GM18907 (cell line): ENCODE data around the gene ACVR1B.

Experiments used
- ATAC-seq: cut with Tn5 transposase; IDR thresholded peaks from one replicate; pipeline ENCODE4 v1.9.1; 2021; ENCODE audit warnings: mild to moderate bottlenecking, moderate library complexity; ENCODE audit not compliant: unreplicated experiment

The ACVR1B gene

GRCh38 chr12:52003016-52003550, 51.6 kb downstream of the ACVR1B start:
- ATAC-seq: no peak

GRCh38 chr12:52003591-52003990, 52.1 kb downstream of the ACVR1B start:
- ATAC-seq: no peak

- ATAC-seq: no peak
These were observed 52.6 kb downstream of the ACVR1B start for GRCh38 chr12:52004042-52004648.

- no peak for ATAC-seq
These were observed 53.9 kb downstream of the ACVR1B start for GRCh38 chr12:52005218-52005902.

- peak; percentile 78 for ATAC-seq
These were observed 54.6 kb downstream of the ACVR1B start for GRCh38 chr12:52005903-52006703.

GRCh38 chr12:52006726-52007157, 55.2 kb downstream of the ACVR1B start, which contains the start of gene TAMALIN:
TAMALIN (plus strand) TSS chr12:52006946; CDS start chr12:52007020, 74 bp downstream.
- no peak for ATAC-seq

- ATAC-seq: no peak
These were observed 55.8 kb downstream of the ACVR1B start for GRCh38 chr12:52007158-52007921.

GRCh38 chr12:52007982-52008510, 56.5 kb downstream of the ACVR1B start:
- ATAC-seq: no peak

GRCh38 chr12:52009081-52009751, 57.7 kb downstream of the ACVR1B start:
- ATAC-seq: no peak

GRCh38 chr12:52010152-52010622, 58.7 kb downstream of the ACVR1B start:
- no peak for ATAC-seq

GRCh38 chr12:52010692-52011601, 59.4 kb downstream of the ACVR1B start:
- ATAC-seq: no peak

GRCh38 chr12:52011602-52012214, 60.2 kb downstream of the ACVR1B start:
- no peak for ATAC-seq

GRCh38 chr12:52013626-52014310, 62.3 kb downstream of the ACVR1B start:
- no peak for ATAC-seq

GRCh38 chr12:52014567-52015530, 63.4 kb downstream of the ACVR1B start:
- no peak for ATAC-seq

- no peak for ATAC-seq
These were observed 64.1 kb downstream of the ACVR1B start for GRCh38 chr12:52015532-52016041.

GRCh38 chr12:52018433-52019112, 67.1 kb downstream of the ACVR1B start:
- ATAC-seq: no peak
